ENCODE data around the gene DLG2.

DNA sequence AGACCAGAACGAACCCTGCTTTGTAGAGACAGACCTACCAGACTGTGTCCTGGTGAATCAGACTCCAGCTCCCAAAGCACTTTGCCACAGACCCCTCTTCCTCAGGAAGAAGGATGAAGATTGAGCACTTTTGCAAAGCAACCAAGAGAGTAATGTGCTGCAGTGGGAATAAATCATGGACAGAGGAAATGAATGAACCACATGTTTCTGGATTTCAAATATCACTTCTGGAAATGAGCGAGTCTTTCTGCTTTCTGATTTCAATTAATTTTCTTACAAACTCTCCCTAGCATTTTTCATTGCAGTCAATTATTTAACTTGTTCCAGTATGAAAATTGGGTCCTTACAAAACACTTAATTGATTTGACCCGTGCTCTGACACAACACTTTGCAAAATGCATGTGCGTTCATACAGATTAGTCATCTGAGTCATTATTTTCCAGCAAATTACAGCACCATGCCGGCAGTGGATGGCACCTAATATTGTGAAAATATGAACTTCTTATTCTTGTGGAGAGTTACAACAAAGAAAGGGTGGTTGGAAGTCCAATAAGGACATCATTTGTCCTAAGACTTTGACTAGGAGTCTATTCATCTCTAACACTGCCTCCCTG is 2025.1 kb downstream of the DLG2 start:
- TF ChIP-seq, protein P1, sequence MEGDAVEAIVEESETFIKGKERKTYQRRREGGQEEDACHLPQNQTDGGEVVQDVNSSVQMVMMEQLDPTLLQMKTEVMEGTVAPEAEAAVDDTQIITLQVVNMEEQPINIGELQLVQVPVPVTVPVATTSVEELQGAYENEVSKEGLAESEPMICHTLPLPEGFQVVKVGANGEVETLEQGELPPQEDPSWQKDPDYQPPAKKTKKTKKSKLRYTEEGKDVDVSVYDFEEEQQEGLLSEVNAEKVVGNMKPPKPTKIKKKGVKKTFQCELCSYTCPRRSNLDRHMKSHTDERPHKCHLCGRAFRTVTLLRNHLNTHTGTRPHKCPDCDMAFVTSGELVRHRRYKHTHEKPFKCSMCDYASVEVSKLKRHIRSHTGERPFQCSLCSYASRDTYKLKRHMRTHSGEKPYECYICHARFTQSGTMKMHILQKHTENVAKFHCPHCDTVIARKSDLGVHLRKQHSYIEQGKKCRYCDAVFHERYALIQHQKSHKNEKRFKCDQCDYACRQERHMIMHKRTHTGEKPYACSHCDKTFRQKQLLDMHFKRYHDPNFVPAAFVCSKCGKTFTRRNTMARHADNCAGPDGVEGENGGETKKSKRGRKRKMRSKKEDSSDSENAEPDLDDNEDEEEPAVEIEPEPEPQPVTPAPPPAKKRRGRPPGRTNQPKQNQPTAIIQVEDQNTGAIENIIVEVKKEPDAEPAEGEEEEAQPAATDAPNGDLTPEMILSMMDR (IDR thresholded peaks at IDR 0.05) = no peak
- TF ChIP-seq POLR2A (IDR thresholded peaks at IDR 0.05) = no peak

All from uterus (tissue), 2 donors.